ENCODE measurements around the gene ALG3.
A peak's percentile ranks its signal among the peaks of the same experiment; 100 is the strongest.

Gene ALG3

DNA sequence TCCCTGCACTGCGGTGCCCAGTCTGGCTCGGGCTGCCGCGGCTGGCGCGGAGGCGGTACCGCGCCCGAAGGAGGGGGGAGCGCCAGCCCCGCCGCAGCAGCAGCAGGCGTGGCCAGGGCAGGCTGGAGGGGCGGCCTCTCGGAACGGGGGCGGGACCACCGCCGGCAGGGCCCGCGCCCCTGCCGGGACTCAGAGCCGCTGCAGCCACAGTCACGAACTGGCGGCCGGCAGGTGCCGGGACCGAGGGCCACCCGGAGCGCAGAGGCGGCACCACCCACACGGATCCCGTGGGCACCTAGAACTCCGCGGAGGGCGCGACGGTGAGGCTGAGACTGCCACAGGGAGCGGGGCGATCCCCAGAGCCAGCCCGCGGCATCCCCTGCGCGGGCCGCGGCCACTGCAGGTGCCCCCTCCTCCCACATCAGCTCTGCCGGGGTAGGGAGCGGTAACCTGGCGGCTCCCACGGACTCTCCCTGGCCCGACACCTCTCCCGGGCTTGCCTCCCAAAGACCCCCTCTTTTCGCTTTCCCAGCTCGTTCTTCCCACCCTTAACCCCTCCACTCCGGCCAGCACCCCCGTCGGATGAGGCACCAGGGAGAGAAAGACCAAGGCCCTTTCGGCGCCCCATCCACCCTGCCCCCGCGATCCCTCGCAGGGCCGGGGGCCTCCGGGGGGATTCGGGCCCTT lies 19.2 kb downstream of the ALG3 start, which contains the start of gene VWA5B2:
TSS of gene VWA5B2 (plus strand) at position 192 of the 687 bp plus-strand sequence. CDS start 944 bp downstream, outside the sequence.
- peak; percentile 32 for DNase-seq (ENCODE audit: low read depth)
- TF ChIP-seq, protein P1, sequence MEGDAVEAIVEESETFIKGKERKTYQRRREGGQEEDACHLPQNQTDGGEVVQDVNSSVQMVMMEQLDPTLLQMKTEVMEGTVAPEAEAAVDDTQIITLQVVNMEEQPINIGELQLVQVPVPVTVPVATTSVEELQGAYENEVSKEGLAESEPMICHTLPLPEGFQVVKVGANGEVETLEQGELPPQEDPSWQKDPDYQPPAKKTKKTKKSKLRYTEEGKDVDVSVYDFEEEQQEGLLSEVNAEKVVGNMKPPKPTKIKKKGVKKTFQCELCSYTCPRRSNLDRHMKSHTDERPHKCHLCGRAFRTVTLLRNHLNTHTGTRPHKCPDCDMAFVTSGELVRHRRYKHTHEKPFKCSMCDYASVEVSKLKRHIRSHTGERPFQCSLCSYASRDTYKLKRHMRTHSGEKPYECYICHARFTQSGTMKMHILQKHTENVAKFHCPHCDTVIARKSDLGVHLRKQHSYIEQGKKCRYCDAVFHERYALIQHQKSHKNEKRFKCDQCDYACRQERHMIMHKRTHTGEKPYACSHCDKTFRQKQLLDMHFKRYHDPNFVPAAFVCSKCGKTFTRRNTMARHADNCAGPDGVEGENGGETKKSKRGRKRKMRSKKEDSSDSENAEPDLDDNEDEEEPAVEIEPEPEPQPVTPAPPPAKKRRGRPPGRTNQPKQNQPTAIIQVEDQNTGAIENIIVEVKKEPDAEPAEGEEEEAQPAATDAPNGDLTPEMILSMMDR (IDR thresholded peaks at IDR 0.05; ENCODE audit: low read length, missing control alignments): no peak
- H3K4me3 ChIP-seq (replicated peaks; ENCODE audit: low read depth, low read length): peak within 1 kb of the TSS; percentile 33

DNA sequence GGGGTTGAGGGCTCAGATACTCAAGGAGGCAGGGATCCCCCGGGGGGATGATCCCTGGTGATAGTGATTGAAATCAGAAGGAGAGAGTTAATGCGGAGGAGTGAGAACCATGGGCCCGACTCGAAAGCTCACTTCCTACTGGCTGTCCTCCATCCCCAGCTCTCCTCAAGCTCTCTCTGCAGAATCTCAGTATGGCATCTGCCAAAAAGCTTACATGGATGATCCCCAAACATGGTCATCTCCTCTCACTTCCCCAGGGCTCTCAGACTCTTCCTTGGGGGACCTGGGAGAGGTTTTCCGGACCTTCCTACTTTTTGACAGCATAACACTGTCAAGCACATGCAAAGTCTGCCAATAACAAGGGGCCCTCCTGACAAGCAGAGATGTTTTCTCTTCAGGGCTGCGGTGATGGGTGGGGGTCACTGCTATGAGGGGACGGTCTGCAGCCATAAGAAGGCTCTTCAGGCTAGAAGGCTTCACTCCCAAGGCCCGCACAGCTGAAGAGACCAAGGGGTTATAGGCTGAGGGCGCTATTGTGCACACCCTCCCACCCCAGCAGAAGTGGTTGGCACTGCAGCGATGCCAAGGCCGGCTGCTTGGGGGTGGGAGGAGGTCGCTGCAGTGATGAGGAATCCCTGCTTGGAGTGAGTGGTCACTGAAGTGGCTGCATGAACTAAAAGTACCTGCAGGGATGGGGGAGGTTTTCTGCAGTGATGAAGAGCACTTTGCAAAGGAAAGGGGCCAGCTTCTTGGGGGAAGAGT lies 20.2 kb downstream of the ALG3 start:
- H3K4me3 ChIP-seq (replicated peaks; ENCODE audit: low read depth, low read length): no peak overlapping the region
- TF ChIP-seq, protein P1 (IDR thresholded peaks at IDR 0.05; ENCODE audit: low read length, missing control alignments): no peak
- no peak for DNase-seq (ENCODE audit: low read depth)

DNA sequence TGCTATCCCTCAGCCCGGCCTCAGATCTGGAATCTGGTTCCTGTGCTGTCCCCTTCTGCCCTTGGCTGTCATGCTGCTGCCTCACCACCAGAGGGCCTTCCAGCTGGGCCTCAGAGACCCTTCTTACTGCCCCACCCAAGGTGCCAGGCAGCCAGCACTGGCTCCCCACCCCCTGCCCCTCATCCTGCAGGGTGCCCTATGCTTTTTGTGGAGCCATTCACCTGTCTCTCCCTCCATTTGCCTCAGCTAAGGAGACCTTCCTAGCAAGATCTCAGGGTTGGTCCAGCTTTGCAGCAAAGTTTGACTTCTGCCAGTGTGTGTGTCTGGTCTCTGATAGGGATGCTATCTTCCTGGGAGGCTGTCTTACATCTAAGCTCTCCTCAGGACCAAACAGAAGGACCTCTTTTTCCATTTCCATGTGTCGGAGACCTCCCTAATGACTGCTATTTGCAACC lies 21.3 kb downstream of the ALG3 start:
- H3K4me3 ChIP-seq (replicated peaks; ENCODE audit: low read depth, low read length): no peak overlapping the region
- TF ChIP-seq, protein P1 (IDR thresholded peaks at IDR 0.05; ENCODE audit: low read length, missing control alignments): peak; percentile 84
- DNase-seq (ENCODE audit: low read depth): peak; percentile 32

DNA sequence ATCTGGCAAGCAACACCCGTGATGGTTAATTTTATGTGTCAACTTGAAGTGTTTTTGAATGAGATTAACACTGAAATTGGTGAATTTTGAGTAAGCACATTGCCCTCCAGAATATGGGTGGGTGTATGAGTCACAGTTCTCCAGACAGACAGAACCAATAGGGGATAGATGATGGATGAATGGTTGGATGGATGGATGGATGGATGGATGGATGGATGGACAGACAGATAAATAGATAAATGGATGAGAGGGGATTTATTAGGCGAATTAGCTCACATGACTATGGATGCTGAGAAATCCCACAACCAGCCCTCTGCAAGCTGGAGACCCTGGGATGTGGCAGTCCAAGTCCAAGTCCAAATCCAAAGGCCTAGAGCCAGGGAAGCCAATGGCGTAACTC lies 24.8 kb downstream of the ALG3 start:
- DNase-seq (ENCODE audit: low read depth): no peak
- TF ChIP-seq, protein P1 (IDR thresholded peaks at IDR 0.05; ENCODE audit: low read length, missing control alignments): no peak
- H3K4me3 ChIP-seq (replicated peaks; ENCODE audit: low read depth, low read length): no peak overlapping the region

DNA sequence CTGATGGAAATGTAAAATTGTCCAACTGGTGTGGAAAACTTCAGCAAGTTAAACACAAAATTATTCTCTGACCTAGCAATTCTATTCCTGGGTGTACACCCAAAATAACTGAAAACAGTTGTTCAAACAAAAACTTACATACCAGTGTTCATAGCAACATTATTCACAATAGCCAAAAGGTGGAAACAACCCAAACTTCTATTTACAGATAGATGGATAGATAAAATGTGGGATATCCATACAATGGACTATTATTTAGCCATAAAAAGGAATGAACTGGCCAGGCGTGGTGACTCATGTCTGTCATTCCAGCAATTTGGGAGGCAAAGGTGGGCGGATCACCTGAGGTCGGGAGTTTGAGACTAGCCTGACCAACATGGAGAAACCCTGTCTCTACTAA lies 26.2 kb downstream of the ALG3 start:
- TF ChIP-seq, protein P1 (IDR thresholded peaks at IDR 0.05; ENCODE audit: low read length, missing control alignments): no peak
- no peak overlapping the region for H3K4me3 ChIP-seq (replicated peaks; ENCODE audit: low read depth, low read length)
- no peak for DNase-seq (ENCODE audit: low read depth)

DNA sequence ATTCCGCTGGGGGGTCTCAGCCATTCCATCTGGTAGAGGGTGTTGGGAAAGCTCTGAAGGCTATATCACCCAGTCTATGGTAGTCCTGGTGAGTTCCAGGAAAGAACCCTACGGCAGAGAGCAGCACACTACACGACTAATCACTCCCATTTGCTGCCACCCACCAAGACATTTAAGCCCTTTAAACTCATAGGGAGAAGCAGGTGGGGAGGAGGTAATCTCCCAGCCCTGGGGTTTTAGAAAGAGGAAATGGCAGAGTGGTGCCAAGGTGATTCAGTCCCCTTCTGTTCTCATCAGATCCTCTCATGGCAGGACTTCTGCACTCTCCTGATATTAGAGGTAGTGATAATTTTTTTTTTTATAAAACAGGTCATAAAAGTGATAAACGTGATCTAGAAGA lies 29.9 kb downstream of the ALG3 start:
- DNase-seq (ENCODE audit: low read depth): no peak
- no peak overlapping the region for H3K4me3 ChIP-seq (replicated peaks; ENCODE audit: low read depth, low read length)
- TF ChIP-seq, protein P1 (IDR thresholded peaks at IDR 0.05; ENCODE audit: low read length, missing control alignments): no peak

All from fibroblast of pulmonary artery (primary cell).